Measurements from ENCODE around the gene TPR.

TPR gene

GRCh38 chr1:186283374-186283773 is 91.7 kb downstream of the TPR start:
- in situ Hi-C loops (cut with MboI; ENCODE audit: low sequenced_read_pairs, unreplicated experiment), result no loop called here
- TF ChIP-seq CTCF (IDR thresholded peaks at IDR 0.05; ENCODE audit: borderline replicate concordance, control extremely low read depth, extremely low read depth, insufficient read depth, missing control alignments), result no peak
- DNase-seq (ENCODE audit: low spot score), result peak; percentile 53

- in situ Hi-C loops (cut with MboI; ENCODE audit: low sequenced_read_pairs, unreplicated experiment), result no loop called here
- no peak for TF ChIP-seq CTCF (IDR thresholded peaks at IDR 0.05; ENCODE audit: borderline replicate concordance, control extremely low read depth, extremely low read depth, insufficient read depth, missing control alignments)
- DNase-seq (ENCODE audit: low spot score), result no peak
These were observed 92.6 kb downstream of the TPR start for GRCh38 chr1:186282466-186282865.

GRCh38 chr1:186275822-186276221 is 99.2 kb downstream of the TPR start:
- no peak for DNase-seq (ENCODE audit: low spot score)
- no peak for TF ChIP-seq CTCF (IDR thresholded peaks at IDR 0.05; ENCODE audit: borderline replicate concordance, control extremely low read depth, extremely low read depth, insufficient read depth, missing control alignments)
- in situ Hi-C loops (cut with MboI; ENCODE audit: low sequenced_read_pairs, unreplicated experiment), result no loop called here

GRCh38 chr1:186272486-186272885 is 102.6 kb downstream of the TPR start:
- no peak for DNase-seq (ENCODE audit: low spot score)
- TF ChIP-seq CTCF (IDR thresholded peaks at IDR 0.05; ENCODE audit: borderline replicate concordance, control extremely low read depth, extremely low read depth, insufficient read depth, missing control alignments), result no peak
- in situ Hi-C loops (cut with MboI; ENCODE audit: low sequenced_read_pairs, unreplicated experiment), result no loop called here

- in situ Hi-C loops (cut with MboI; ENCODE audit: low sequenced_read_pairs, unreplicated experiment), result no loop called here
- no peak for DNase-seq (ENCODE audit: low spot score)
- TF ChIP-seq CTCF (IDR thresholded peaks at IDR 0.05; ENCODE audit: borderline replicate concordance, control extremely low read depth, extremely low read depth, insufficient read depth, missing control alignments), result no peak
These were observed 104.0 kb downstream of the TPR start for GRCh38 chr1:186271032-186271431.
